ENCODE results near the gene LITAFD.
"Not testable (repeated sequence)": the region's sequence is repeated elsewhere in the genome, so short reads cannot be mapped to it uniquely, and the experiment has no call there.

The LITAFD gene

DNA sequence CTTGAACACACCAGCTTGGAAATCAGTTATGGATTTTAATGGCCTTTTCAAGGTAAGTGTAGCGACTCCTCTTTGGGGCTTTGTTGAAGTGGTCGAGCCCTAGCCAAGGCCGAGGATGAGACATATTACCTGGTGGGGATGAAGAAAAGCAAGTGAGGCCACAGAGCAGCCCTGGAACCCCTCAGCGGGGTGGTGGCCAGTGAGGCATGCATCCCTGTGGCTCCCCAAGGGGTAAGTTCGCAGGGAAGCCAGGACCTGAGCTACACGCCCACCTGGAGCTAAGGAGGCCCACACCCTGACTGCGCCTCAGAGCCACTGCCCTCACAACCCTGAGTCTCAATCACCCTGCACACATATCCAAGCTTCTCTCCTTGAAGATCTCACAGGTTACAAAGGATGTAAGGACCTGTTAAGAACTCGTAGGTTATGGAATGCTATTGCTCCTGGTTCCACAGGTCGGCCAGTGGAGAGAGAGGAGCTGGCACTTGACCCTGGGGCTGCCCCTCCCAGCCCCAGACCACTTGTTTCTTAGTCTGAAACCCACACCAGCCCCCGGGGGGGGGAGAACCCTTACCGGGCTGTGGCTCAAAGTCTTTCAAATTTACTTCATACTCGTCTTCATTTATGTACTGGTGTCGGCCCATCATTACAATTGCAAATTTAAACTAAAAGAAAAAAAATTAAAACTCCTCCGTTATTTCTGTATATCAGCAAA, 12.0 kb downstream of the LITAFD start:
- no peak for DNase-seq (ENCODE audit: low read depth in 3 of 3)

DNA sequence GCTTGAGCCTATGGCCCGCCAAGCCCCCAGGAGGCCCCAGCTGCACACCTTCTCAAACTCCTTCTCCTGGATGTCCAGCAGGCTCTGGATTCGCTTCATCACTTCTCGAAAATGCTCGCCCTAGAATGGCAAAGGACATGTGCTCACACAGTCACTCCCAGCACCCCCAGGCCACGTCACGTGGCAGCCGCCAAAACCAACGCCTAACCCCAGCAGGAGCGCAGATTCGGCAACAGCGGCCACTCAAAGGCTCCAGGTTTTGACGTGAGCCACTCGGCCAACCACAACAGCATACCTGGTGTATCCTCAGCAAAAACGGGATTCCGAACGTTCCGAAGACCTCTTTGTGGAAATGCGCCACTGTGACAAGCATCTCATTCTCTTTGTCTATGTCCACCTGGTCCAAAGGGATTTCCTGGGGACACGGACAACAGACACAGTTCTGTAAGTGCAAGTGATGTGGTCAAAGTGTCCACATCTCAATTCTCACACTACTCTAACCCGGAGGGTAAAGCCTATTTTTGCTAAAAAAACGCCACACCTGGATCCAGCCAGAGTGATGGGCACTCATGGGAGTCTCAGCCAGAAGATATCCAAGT, 12.7 kb downstream of the LITAFD start:
- no peak for DNase-seq (ENCODE audit: low read depth in 3 of 3)

DNA sequence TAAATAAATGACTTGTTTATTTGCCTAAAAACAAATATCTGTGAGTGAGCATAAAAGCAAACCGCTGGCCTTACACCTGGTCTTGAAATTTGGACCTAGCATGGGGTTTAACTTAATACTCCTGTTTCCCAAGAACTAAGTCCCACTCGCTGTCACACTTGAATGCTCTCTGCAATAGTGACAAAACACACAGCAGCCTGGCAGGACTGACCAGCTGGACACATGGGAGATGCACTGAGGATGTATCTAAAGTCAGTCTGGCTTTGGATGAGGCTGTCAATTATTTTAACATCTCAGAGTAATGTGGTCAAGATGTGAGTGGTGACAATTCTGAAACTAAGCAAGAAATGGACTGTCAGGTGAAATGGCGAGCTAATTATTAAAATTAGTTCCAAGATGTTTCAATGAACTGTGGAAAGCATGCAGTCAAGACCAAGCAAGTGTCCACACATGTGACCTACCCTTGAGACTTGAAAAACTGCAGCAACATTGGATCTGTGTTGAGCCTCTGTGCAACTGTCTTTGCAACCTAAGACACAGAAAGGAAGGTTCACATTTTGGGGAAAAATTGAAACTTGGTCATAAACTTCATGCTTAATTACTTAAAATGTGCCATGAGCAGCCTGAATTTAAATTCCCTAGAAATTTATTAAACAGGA, 16.6 kb downstream of the LITAFD start:
- DNase-seq (ENCODE audit: low read depth in 3 of 3): no peak

DNA sequence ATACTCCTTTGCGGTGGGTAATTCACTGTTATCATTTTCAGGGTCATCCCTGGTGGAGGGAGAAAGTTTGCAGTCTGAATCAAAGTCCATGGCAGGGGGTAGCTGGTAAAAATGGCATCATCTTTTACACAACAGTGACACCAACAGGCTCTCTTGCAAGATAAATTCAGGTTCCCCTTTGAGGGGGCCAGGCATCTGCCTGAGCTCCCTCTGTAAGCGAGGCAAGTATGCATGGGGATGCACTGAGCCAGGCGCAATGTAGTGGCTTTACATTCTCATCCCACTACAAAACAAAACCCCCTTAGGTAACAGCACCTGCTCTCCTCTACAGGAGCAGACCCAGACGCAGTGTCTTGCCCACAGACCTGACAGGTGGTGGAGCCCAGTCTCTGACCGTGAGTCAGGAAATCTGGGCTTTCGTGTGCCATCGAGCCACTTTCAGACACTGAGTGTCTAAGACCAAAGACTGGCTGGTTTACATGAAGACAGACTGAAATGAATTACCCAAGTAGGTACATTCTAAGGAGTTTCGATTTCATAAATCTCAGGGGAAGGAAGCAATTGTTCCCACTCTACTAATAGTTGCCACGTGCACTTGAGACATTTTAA, 17.7 kb downstream of the LITAFD start:
- DNase-seq (ENCODE audit: low read depth in 3 of 3): no peak

DNA sequence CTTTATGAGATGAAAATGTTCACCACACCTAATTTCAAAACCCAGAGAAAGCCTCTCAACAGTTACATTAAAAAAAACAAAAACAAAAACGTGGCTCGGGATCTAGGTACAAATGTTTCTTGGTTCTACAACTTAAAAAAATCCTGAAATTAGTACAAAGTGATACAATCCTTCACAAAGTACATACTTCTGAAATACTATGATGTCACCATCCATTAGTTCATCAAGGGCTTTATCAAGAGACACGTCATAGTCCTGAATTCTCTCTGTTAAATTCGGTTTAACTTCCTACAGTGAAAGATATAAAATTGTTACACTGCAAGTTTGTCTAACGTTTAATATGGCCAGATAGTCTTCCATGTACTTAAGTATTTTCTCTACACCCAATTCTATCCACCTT, 18.2 kb downstream of the LITAFD start:
- no peak for DNase-seq (ENCODE audit: low read depth in 3 of 3)

DNA sequence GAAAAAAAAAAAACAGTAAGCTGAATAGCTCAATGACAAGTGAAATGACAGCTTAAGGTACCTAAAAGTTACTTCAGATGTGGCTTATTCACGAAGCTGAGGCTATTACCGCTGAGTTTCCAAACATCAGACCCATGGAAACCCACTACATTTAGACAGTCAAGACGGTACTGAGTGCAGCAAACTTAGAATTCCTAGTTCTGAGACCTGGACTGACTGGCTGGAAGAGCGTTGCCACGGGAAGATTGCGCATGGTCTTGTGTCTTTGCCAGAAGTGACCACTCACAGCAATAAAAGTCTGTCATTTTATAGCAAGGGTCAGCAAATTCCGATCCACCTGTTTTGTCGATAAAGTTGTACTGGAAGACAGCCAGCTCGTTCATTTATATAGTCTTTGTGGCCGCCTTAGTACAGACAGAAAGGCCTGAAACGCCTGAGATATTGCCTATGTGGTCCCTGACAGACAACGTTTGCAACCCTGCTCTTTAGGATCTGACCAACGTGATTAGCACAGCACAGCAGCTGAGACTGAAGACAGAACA, 19.2 kb downstream of the LITAFD start:
- DNase-seq (ENCODE audit: low read depth in 3 of 3): no peak

DNA sequence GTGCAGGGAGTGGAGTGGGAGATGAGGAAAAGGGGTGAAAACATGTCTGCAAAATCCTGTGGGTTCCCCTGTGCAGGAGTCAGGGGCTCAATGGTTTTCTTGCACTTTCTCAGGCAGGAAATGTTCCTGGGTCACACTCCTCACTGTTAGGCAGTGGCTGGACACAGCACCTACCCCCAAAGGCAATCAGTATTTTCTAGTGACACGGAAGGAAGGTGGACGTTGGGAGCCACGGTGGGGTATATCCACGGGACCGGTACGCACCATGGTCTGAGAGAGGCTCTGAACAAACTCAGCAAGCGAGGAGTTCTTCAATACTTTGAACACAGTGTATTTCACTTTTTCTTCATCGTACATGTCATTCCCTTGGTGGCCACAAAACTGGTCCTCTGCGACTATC, 20.9 kb downstream of the LITAFD start:
- DNase-seq (ENCODE audit: low read depth in 3 of 3): no peak

DNA sequence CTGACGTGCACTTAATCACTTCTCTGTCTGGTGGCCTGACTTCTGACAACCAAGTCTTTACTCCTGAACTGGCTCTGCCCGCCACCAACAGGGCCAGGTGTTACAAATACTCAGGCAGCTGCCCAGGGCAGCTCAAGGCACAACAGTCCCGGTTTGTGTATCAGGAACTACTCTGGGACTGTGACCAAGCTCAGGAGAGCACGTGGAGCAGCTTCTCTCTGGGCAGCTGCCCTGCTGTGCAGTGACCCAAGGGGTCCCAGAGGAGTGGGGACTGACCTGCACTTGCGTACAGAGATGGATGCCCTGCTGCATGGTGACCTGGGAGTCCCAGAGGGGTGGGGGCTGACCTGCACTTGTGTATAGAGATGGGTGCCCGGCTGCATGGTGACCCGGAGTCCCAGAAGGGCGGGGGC, 21.9 kb downstream of the LITAFD start:
- DNase-seq (ENCODE audit: low read depth in 3 of 3): no peak

DNA sequence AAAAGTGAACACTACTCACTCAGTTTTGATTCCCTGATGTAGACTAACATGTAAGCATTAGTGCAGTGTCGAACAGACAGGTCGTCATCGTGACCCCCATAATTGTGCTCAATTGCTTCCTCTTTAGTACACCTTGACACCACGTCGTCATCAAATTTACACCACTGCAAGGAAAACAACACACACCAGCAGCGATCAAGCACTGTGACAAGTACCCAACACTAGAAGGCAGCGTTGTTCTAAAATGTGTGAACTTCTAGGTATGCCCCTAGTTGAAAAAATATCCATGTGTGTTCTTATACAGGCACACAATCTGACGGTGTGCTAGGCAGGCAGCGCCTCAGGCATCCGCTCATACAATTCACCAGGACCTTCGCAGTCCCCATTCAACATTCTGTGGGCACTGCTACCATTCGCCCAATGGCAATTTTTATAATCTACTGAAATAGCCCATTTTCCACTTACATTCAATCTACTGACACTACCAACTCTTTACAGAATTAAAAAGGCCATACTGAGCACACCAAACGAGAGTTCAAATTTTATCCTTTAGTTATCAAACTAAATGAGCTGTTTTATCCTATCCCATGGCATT, 23.1 kb downstream of the LITAFD start:
- DNase-seq (ENCODE audit: low read depth in 3 of 3): no peak

DNA sequence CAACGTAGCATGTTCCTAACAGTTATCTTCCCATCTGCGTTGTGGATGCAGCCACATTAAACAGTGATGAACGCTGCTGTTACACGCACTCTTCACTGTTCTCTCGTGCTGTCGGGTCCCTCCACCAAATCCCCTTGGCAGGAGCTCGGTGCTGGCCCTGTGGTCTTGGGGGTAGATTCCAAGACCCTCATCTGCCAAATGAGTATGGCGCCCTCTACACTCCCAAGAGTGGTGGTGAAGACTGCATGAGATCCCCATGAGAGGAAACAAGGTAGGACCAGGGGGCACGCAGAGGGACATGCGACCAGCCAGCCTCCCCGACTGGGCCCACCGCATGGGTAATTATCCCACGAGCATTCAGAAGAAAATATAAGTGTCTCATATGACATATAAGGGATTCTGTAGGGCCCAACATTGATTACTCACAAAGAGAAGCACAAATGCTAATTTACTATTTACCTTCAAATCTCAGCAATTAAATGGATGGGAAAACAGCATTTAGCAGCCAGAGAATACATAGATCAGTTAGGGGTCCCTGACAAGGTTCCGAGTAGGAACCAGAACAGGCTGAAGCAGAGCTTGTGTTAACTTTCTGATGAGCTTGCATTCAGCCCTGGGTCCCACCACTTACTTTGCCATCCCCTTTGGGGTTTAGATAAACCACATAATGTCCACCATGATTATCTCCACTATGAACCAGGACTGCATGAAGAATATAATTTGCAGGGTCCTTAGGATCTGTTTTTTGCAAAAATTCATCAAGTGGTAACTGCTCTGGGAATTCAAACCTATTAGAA, 23.8 kb downstream of the LITAFD start:
- DNase-seq (ENCODE audit: low read depth in 3 of 3): no peak

DNA sequence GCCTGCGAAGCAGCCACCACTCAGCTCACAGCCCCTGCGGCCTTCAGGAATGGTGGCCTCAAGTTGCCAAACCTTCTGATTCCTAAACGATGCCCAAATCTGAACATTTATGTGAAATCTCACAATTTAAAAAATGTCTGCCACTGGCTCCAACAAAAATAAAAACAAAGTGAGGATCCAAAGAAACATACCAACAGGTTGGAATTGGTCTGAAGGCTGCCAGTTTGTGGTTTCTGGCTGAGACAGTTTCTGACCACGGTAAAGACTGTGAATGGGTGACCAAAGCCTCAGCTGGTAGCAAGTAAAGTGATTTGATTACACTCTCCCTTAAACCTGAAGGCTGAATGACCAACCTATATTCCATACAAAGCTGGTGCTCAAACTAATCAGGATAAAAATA, 24.9 kb downstream of the LITAFD start:
- DNase-seq (ENCODE audit: low read depth in 3 of 3): no peak

DNA sequence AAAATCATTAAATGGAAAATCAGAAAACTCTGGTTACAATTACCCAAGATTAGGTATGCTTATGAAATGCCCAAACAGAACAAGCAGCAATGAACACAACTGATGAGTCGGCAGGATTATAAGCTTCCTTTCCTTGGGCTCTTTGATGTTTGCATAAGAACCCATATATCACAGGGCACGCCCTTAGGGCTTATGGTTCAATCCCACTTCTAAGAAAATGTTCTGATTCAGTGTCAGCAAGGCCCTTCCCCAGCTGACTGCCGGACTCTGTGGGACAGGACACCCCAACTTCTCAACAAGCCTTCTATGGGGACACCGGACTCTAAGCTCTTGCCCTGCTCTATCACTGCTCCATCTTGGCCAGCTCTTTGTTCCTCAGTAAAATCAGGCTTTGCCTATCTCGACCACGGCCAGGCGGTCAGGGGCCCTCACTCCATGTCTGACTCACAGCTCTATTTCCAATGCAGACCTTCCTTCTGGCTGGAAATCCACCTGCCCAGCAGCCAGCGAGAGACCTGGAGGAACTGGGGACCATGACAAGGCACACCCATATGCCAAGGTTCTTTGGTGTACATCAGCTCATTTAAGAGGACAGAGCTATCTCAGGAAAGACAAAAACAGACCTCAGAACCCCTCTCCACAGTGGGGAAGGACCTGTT, 26.8 kb downstream of the LITAFD start:
- DNase-seq (ENCODE audit: low read depth in 3 of 3): no peak

DNA sequence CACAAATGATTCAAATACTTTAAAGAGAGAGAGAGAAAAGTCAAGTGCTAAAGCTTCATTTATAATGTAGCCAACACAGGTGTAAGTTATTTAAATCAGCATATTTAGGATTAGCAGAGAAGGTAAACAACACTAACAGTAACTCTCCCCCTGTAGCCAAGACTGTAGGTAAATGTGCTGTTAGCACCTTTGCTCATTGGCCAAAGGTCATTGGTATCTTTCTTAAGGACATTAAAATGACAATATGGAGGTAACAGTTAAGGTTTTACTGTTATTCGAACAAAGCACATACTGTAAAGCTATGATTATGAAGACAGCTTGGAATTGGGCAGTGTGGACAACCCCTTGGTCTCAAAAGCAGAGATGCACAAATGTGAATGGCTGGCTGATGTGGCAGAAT, 28.7 kb downstream of the LITAFD start:
- no peak for DNase-seq (ENCODE audit: low read depth in 3 of 3)

DNA sequence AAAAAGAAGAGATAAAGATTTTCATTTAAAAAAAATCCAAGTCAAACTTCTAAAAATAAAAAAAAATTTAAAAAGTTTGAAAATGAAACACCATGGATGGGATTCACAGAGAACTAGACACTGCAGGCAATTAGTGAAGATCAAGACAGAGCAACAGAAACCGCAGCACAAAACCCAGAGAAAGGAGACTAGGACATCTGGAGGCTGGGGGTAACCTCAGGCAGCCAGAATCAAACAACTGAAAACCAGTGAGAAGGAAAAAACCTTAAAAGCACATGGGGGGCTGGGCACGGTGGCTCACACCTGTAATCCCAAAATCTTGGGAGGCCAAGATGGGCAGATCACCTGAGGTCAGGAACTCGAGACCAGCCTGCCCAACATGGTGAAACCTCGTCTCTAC, 30.6 kb downstream of the LITAFD start:
- DNase-seq (ENCODE audit: low read depth in 3 of 3): no peak

DNA sequence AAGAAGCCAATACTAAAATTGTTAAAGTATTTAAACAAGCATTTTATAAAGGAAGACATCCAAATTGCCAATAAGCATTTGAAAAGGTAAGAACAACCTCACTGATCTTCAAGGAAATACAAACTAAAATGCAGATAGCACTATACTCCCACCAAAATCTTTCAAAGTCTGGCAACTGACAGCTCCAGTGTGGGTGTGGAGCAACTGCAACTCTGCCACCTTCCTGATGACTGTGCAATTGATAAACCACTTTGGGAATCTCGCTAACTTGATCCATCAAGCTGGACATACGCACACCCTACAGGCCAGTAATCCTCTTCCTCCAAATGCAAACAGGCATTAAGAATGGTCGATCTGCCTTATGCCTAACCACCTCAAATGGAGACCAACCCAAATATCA, 31.9 kb downstream of the LITAFD start:
- no peak for DNase-seq (ENCODE audit: low read depth in 3 of 3)

DNA sequence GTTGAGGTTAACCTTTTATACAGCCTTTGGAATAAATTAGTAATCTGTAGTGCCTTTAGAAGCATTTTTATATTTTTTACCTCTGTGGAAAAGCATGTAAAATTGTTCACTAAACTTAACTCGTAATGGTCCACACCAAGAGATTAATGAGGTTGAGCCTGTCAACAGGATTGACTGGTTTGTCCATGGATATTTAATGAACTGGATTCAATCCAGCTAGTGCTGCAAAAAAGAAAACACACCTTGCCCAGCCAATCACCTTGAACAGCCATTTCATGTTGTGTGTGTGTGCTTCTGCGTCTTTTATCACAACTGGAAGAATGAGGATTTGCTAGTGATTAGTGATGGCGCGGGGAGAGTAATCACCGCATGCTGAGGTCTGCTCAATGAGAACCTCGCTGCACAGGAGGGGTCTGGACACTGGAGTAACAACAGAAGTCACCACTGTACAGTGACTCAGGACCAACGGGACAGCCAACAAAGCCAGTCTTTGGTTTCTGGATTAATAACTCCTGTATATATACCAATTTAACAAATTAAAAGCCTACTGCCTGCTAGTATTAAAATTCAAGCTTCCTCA, 33.7 kb downstream of the LITAFD start:
- no peak for DNase-seq (ENCODE audit: low read depth in 3 of 3)

DNA sequence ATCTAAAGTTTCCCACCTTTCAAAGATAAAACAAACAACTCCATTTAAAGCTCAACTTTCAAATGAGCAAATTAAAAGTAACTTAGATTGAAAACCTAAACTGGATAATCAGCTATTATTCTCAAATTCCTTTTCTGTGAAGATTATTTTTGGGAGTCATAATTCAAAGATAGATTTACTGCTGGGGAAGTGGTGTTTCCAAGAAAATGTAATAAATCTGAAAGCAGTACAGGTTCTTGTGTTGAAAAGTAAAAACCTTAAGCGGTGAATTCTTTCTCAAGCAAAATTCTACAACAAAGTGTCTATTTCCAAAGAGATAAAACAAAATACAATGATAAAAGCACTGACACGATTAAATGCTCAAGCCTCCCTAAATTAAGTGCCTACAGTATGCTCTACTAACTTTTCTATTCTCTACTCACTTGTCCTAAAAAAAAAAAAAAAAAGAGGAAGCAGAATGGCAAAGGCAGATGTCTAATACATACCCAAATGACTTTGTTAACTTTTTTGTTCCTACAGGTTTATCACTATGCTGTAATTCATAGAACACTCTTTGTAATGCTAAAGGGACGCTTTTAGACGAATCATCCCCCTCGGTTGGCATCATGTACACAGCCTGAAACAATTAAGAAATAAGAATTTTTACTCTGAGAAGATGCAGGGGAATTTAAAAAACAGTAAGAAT, 34.5 kb downstream of the LITAFD start:
- DNase-seq (ENCODE audit: low read depth in 3 of 3): no peak

DNA sequence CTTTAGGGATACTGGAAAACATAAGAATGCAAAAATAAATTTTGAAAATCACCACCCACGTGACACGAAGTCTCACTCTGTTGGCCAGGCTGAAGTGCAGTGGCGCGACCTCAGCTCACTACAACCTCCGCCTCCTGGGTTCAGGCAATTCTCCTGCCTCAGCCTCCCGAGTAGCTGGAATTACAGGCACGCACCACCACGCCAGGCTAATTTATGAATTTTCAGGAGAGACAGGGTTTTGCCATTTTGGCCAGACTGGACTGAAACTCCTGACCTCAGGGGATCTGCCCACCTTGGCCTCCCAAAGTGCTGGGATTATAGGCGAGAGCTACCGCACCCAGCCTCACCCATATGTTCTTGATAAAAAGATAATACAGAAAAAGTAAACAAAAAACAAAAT, 35.2 kb downstream of the LITAFD start:
- not testable (repeated sequence) for DNase-seq (ENCODE audit: low read depth in 3 of 3)

DNA sequence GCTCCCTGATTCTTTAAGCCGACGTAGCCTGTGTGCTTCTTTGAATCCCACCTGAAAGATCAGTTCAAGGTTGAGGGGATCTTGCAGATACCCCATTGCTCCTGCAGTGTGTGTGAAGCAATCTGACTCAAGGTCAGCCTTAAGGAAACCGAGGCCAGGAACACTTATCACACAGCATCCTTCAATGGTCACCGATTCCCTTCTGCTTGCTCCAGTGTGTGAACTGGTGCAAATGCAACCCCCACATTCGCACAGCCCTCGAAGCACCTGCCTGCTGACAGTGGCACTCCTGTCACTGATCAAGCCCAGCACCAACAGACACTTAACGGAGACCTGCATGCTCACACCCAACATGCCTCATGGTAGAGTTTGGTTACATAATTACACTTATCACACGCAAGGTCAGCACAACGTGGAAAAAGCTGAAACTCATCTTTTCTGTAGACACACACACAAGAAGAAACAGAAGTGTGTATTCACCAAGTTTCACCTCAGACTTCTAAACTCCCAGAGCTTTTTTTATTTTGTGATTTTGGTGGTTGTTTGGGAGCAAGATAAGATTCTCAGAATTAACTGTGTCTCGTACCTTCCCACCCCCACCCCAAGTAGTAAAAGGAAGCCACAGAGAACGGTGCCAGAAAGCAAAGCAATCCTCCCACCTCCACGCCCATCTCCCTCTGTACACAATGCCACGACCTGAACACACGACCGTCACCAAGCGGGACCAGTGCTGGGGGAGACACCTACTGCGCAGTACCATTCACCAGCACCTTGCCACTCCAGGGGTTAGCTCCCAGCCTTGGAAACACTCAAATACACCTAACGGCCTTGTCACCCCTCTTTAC, 37.2 kb downstream of the LITAFD start:
- no peak for DNase-seq (ENCODE audit: low read depth in 3 of 3)
